ENCODE results near the gene IL1R2.

DNA sequence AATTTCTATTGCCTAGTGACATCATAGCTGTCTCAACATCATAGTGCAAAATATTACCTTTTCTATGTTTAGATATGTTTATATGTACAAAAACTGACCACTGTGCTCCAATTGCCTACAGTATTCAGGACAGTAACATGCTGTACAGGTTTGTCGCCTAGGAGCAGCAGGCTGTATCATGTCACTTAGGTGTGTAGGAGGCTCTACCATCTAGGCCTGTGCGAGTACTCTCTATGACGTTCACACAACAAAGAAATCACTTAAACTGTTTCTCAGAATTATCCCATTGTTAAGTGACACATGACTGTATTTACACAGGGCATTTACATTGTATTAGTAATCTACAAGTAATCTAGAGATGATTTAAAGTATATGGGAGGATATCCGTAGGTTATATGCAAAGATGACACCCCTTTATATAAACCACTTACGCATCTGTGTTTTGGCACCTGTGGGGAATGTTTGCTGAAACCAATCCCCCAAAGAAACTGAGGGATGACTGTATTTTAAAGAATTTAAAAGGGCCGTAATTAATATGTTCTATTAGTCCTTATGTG, 24.7 kb downstream of the IL1R2 start:
- TF ChIP-seq POLR2A (IDR thresholded peaks at IDR 0.05; ENCODE audit: low read depth, low read length) (no peak), TAF1 (IDR thresholded peaks at IDR 0.05; ENCODE audit: low read depth, low read length) (no peak), POLR2AphosphoS5 (IDR thresholded peaks at IDR 0.05; ENCODE audit: low read depth, low read length) (no peak), SPI1 (IDR thresholded peaks at IDR 0.05; ENCODE audit: low read depth, low read length) (no peak)
